Choroid plexus epithelial cell (primary cell): ENCODE results near the gene TANC1.

Source experiments
- DNase-seq: peaks from one replicate; pipeline ENCODE4 v3.0.0-alpha.2; 2010; ENCODE audit warnings: low read depth
- H3K4me3 ChIP-seq: 2 replicates; pipeline ENCODE4 v1.5.1; 2011; ENCODE audit warnings: low read depth, mild to moderate bottlenecking, control low read depth, low read length, moderate library complexity
- CTCF ChIP-seq: conservative IDR thresholded peaks from 2 replicates; pipeline ENCODE4 v1.5.1; 2011; ENCODE audit warnings: low read depth, mild to moderate bottlenecking, control low read depth, inconsistent platforms, low read length, moderate library complexity

The TANC1 gene

GRCh38 chr2:159010963-159011362 is 42.5 kb downstream of the TANC1 start:
- DNase-seq, result no peak
- H3K4me3 ChIP-seq, result no peak overlapping the region
- TF ChIP-seq CTCF, result no peak

- TF ChIP-seq CTCF, result no peak
- H3K4me3 ChIP-seq, result no peak overlapping the region
These were observed 43.7 kb downstream of the TANC1 start for GRCh38 chr2:159012142-159012541.

GRCh38 chr2:159013103-159013502 is 44.7 kb downstream of the TANC1 start:
- no peak overlapping the region for H3K4me3 ChIP-seq
- TF ChIP-seq CTCF, result no peak
- DNase-seq, result no peak

More at GRCh38 chr2:159012142-159012541, 43.7 kb downstream of the TANC1 start:
- DNase-seq, result no peak

- H3K4me3 ChIP-seq, result no peak overlapping the region
- no peak for TF ChIP-seq CTCF
- DNase-seq, result no peak
These were observed 46.7 kb downstream of the TANC1 start for GRCh38 chr2:159015174-159015573.

GRCh38 chr2:159015823-159016222 is 47.4 kb downstream of the TANC1 start:
- no peak overlapping the region for H3K4me3 ChIP-seq
- TF ChIP-seq CTCF, result no peak
- DNase-seq, result no peak

- no peak for TF ChIP-seq CTCF
- no peak for DNase-seq
- H3K4me3 ChIP-seq, result no peak overlapping the region
These were observed 49.4 kb downstream of the TANC1 start for GRCh38 chr2:159017837-159018236.

- no peak for TF ChIP-seq CTCF
- no peak overlapping the region for H3K4me3 ChIP-seq
- DNase-seq, result no peak
These were observed 50.6 kb downstream of the TANC1 start for GRCh38 chr2:159019021-159019420.
